WTC11 (cell line): ENCODE results near the gene PPP1R37. TPM values are rescaled to one million over a fixed set of nuclear protein-coding genes. Genes with fewer than 3 reads are reported as not detected.

Source experiments
- ATAC-seq: fragments of 200-7000 bp; cut with Tn5 transposase; 2 replicates; pipeline ENCODE4 v1.10.0; 2021; ENCODE audit warnings: mild to moderate bottlenecking, moderate library complexity
- CTCF ChIA-PET: fragments of 300-600 bp; sonication (Branson Sonifier 250); formaldehyde crosslinking; loops from one replicate; lab custom pipeline; 2021; ENCODE audit warnings: antibody characterized with exemption; lab: Charles Lee
- POLR2A ChIA-PET: fragments of 350-600 bp; sonication (Branson Sonifier 250); formaldehyde crosslinking; loops from one replicate; lab custom pipeline; 2021; ENCODE audit warnings: antibody characterized with exemption; lab: Charles Lee
- DNase-seq: peaks from one replicate; pipeline ENCODE4 v3.0.0; 2021; ENCODE audit warnings: low spot score
- H3K27ac Mint-ChIP-seq: 2 replicates; pipeline ENCODE4 v1.8.0; 2021; ENCODE audit warnings: mixed read lengths
- H3K27me3 Mint-ChIP-seq: 2 replicates; pipeline ENCODE4 v1.8.0; 2021; ENCODE audit warnings: low read depth, mild to moderate bottlenecking, moderate library complexity, mixed read lengths
- H3K36me3 Mint-ChIP-seq: 2 replicates; pipeline ENCODE4 v1.8.0; 2021; ENCODE audit warnings: mixed read lengths
- H3K4me1 Mint-ChIP-seq: 2 replicates; pipeline ENCODE4 v1.8.0; 2022; ENCODE audit warnings: mixed read lengths
- H3K4me3 Mint-ChIP-seq: 2 replicates; pipeline ENCODE4 v1.8.0; 2021; ENCODE audit warnings: mild to moderate bottlenecking, moderate library complexity, mixed read lengths
- H3K9me3 Mint-ChIP-seq: 2 replicates; pipeline ENCODE4 v1.8.0; 2021; ENCODE audit warnings: mixed read lengths
- CREB1 ChIP-seq: sonication (generic); formaldehyde crosslinking; IDR thresholded peaks from 2 replicates; pipeline ENCODE4 v1.8.0; 2023; ENCODE audit warnings: mild to moderate bottlenecking, missing genetic modification reagents
- FOXK1 ChIP-seq: sonication (generic); formaldehyde crosslinking; IDR thresholded peaks from 2 replicates; pipeline ENCODE4 v1.8.0; 2022; ENCODE audit warnings: mild to moderate bottlenecking, moderate library complexity, missing genetic modification reagents
- FOXP1 ChIP-seq: sonication (generic); formaldehyde crosslinking; IDR thresholded peaks from 2 replicates; pipeline ENCODE4 v1.8.0; 2022; ENCODE audit warnings: missing genetic modification reagents, mild to moderate bottlenecking, moderate library complexity, borderline replicate concordance
- GRHL2 ChIP-seq: fragments of 250-450 bp; sonication (Bioruptor Pico); IDR thresholded peaks from 2 replicates; pipeline ENCODE4 v1.8.0; 2022; ENCODE audit warnings: mild to moderate bottlenecking, moderate library complexity; ENCODE audit not compliant: insufficient replicate concordance, severe bottlenecking
- JAZF1 ChIP-seq: fragments of 250-450 bp; sonication (Bioruptor Pico); IDR thresholded peaks from 2 replicates; pipeline ENCODE4 v1.9.0; 2021; ENCODE audit warnings: moderate library complexity, mild to moderate bottlenecking, inconsistent platforms
- JUN ChIP-seq: sonication (generic); formaldehyde crosslinking; IDR thresholded peaks from 2 replicates; pipeline ENCODE4 v1.8.0; 2023; ENCODE audit warnings: mild to moderate bottlenecking, missing genetic modification reagents
- MYBL2 ChIP-seq: sonication (generic); formaldehyde crosslinking; IDR thresholded peaks from 2 replicates; pipeline ENCODE4 v1.8.1; 2023; ENCODE audit warnings: mild to moderate bottlenecking, moderate library complexity, missing genetic modification reagents
- NFYB ChIP-seq: sonication (generic); formaldehyde crosslinking; conservative IDR thresholded peaks from 2 replicates; pipeline ENCODE4 v1.8.0; 2022; ENCODE audit warnings: low read depth, missing genetic modification reagents
- TCF7 ChIP-seq: sonication (generic); formaldehyde crosslinking; IDR thresholded peaks from 2 replicates; pipeline ENCODE4 v1.8.0; 2022; ENCODE audit warnings: mild to moderate bottlenecking, low read depth, missing genetic modification reagents, moderate library complexity
- TP53 ChIP-seq: sonication (generic); formaldehyde crosslinking; IDR thresholded peaks from 2 replicates; pipeline ENCODE4 v1.8.1; 2023; ENCODE audit warnings: mild to moderate bottlenecking, missing genetic modification reagents
- ZNF671 ChIP-seq: fragments of 250-450 bp; sonication (Bioruptor Pico); IDR thresholded peaks from 2 replicates; pipeline ENCODE4 v1.8.0; 2021; ENCODE audit warnings: mild to moderate bottlenecking
- total RNA-seq: library from RNA; stranded (reverse); gene quantifications from 3 replicates; pipeline ENCODE4 v1.2.3, GENCODE V29; 2021
- TF ChIP-seq, protein P1 (sequence below): fragments of 250-450 bp; sonication (Bioruptor Pico); IDR thresholded peaks from 2 replicates; pipeline ENCODE4 v1.9.0; 2021; ENCODE audit warnings: mild to moderate bottlenecking
- TF ChIP-seq, protein P2 (sequence below): sonication (generic); formaldehyde crosslinking; IDR thresholded peaks from 2 replicates; pipeline ENCODE4 v1.8.0; 2022; ENCODE audit warnings: mild to moderate bottlenecking, missing genetic modification reagents
- TF ChIP-seq, protein P3 (sequence below): fragments of 200-600 bp; IDR thresholded peaks from 2 replicates; pipeline ENCODE4 v1.8.0; 2022; ENCODE audit warnings: antibody characterized with exemption
- TF ChIP-seq, protein P4 (sequence below): sonication (generic); formaldehyde crosslinking; IDR thresholded peaks from 2 replicates; pipeline ENCODE4 v1.8.0; 2022; ENCODE audit warnings: mild to moderate bottlenecking, missing genetic modification reagents
- TF ChIP-seq, protein P5 (sequence below): fragments of 250-450 bp; sonication (Bioruptor Pico); IDR thresholded peaks from 2 replicates; pipeline ENCODE4 v2.1.2; 2022; ENCODE audit warnings: mild to moderate bottlenecking, moderate library complexity
- TF ChIP-seq, protein P6 (sequence below): sonication (generic); formaldehyde crosslinking; IDR thresholded peaks from 2 replicates; pipeline ENCODE4 v1.8.1; 2022; ENCODE audit warnings: low read depth, mild to moderate bottlenecking, moderate library complexity, missing genetic modification reagents, borderline replicate concordance
- TF ChIP-seq, protein P7 (sequence below): sonication (generic); formaldehyde crosslinking; IDR thresholded peaks from 2 replicates; pipeline ENCODE4 v1.8.1; 2022; ENCODE audit warnings: mild to moderate bottlenecking, missing genetic modification reagents, moderate library complexity, borderline replicate concordance
- TF ChIP-seq, protein P8 (sequence below): sonication (generic); formaldehyde crosslinking; IDR thresholded peaks from 2 replicates; pipeline ENCODE4 v1.8.1; 2023; ENCODE audit warnings: mild to moderate bottlenecking, moderate library complexity, missing genetic modification reagents

The PPP1R37 gene
- total RNA-seq, 1 experiment from 2014 or later, result 35.4 TPM

DNA sequence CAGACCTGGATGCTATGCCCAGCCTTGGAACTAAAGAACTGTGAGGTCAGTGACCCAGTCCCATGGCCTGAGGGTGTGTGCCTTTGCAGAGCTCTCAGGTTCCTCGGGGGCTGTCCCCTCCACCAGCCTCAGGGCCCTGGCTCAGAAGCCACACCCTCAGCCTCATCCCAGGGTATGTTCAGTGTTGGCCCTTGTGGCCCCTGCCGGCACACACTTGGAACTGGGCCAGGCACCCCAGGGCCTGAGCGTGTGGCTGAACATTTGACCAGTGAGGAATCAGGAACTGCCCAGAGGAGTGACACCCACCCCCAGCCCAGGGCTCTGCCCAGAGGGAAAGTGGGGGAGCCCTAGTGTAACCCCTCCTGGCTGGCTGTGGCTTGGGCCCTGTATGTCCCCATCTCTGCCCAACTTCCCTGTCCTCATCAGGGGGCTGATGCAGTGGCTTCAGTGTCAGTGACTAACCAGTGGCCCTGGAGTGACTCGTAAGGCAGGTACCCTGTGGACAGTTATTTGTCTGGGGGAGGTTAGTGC, 57.8 kb downstream of the PPP1R37 start:
- H3K27me3 Mint-ChIP-seq, result peaks cover 48% of the 10 kb centered on the region
- no peaks in the 10 kb centered on the region for H3K9me3 Mint-ChIP-seq
- H3K4me1 Mint-ChIP-seq, result peaks cover 11% of the 10 kb centered on the region
- no peaks in the 10 kb centered on the region for H3K36me3 Mint-ChIP-seq
- no peak for TF ChIP-seq FOXK1 (CRISPR knock-in tag)
- no peak for TF ChIP-seq CREB1 (CRISPR knock-in tag)
- no peak for TF ChIP-seq FOXP1
- TF ChIP-seq, protein P1, sequence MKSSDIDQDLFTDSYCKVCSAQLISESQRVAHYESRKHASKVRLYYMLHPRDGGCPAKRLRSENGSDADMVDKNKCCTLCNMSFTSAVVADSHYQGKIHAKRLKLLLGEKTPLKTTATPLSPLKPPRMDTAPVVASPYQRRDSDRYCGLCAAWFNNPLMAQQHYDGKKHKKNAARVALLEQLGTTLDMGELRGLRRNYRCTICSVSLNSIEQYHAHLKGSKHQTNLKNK (CRISPR knock-in tag), result no peak
- no peak for TF ChIP-seq JAZF1 (CRISPR knock-in tag)
- no peak for TF ChIP-seq NFYB
- no peak for TF ChIP-seq MYBL2
- TF ChIP-seq TP53, result no peak
- TF ChIP-seq, protein P2, sequence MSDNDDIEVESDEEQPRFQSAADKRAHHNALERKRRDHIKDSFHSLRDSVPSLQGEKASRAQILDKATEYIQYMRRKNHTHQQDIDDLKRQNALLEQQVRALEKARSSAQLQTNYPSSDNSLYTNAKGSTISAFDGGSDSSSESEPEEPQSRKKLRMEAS (CRISPR knock-in tag), result no peak
- TF ChIP-seq, protein P3, sequence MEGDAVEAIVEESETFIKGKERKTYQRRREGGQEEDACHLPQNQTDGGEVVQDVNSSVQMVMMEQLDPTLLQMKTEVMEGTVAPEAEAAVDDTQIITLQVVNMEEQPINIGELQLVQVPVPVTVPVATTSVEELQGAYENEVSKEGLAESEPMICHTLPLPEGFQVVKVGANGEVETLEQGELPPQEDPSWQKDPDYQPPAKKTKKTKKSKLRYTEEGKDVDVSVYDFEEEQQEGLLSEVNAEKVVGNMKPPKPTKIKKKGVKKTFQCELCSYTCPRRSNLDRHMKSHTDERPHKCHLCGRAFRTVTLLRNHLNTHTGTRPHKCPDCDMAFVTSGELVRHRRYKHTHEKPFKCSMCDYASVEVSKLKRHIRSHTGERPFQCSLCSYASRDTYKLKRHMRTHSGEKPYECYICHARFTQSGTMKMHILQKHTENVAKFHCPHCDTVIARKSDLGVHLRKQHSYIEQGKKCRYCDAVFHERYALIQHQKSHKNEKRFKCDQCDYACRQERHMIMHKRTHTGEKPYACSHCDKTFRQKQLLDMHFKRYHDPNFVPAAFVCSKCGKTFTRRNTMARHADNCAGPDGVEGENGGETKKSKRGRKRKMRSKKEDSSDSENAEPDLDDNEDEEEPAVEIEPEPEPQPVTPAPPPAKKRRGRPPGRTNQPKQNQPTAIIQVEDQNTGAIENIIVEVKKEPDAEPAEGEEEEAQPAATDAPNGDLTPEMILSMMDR, result no peak
- no peak for TF ChIP-seq ZNF671 (CRISPR knock-in tag)
- TF ChIP-seq, protein P4, sequence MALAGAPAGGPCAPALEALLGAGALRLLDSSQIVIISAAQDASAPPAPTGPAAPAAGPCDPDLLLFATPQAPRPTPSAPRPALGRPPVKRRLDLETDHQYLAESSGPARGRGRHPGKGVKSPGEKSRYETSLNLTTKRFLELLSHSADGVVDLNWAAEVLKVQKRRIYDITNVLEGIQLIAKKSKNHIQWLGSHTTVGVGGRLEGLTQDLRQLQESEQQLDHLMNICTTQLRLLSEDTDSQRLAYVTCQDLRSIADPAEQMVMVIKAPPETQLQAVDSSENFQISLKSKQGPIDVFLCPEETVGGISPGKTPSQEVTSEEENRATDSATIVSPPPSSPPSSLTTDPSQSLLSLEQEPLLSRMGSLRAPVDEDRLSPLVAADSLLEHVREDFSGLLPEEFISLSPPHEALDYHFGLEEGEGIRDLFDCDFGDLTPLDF, result no peak
- TF ChIP-seq, protein P5, sequence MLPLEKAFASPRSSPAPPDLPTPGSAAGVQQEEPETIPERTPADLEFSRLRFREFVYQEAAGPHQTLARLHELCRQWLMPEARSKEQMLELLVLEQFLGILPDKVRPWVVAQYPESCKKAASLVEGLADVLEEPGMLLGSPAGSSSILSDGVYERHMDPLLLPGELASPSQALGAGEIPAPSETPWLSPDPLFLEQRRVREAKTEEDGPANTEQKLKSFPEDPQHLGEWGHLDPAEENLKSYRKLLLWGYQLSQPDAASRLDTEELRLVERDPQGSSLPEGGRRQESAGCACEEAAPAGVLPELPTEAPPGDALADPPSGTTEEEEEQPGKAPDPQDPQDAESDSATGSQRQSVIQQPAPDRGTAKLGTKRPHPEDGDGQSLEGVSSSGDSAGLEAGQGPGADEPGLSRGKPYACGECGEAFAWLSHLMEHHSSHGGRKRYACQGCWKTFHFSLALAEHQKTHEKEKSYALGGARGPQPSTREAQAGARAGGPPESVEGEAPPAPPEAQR (CRISPR knock-in tag), result no peak
- TF ChIP-seq GRHL2, result no peak
- TF ChIP-seq, protein P6, sequence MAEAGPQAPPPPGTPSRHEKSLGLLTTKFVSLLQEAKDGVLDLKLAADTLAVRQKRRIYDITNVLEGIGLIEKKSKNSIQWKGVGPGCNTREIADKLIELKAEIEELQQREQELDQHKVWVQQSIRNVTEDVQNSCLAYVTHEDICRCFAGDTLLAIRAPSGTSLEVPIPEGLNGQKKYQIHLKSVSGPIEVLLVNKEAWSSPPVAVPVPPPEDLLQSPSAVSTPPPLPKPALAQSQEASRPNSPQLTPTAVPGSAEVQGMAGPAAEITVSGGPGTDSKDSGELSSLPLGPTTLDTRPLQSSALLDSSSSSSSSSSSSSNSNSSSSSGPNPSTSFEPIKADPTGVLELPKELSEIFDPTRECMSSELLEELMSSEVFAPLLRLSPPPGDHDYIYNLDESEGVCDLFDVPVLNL (CRISPR knock-in tag), result no peak
- TF ChIP-seq, all 79 proteins: peak for 0
- no peak overlapping the region for H3K27ac Mint-ChIP-seq
- DNase-seq (no peak), ATAC-seq (no peak)
- ChIA-PET POLR2A (no interaction called here), CTCF (interaction anchor here (1.0 to 4.8 kb wide), 4 partner anchors 9 to 149 kb away, joined by 3 to 19 read pairs (median 14); partner anchors contain the start of genes NKPD1, PPP1R37 and RELB)
- no peak overlapping the region for H3K4me3 Mint-ChIP-seq

DNA sequence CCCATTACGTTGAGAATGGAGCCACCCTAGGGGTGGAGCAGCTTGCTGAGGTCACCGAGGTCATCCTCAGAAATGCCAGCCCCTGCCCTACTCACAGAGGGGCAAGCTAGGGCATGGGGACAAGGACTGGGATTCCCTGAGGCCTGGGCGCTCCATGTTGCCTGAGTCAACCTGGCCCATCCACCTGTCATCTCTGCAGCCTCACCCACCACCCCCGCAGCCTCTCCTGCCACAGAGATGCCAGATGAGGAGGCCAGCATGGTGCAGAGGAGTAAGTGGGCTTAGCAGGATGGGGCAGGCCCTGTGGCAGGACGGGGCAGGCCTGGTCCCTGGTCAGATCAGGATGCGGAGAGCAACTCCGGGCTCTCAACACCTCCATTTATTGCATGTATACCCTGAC, 58.3 kb downstream of the PPP1R37 start:
- DNase-seq (no peak), ATAC-seq (no peak)
- peaks cover 52% of the 10 kb centered on the region for H3K27me3 Mint-ChIP-seq
- no peak overlapping the region for H3K27ac Mint-ChIP-seq
- no peak for TF ChIP-seq JUN (CRISPR knock-in tag)
- TF ChIP-seq TCF7 (CRISPR knock-in tag), result no peak
- TF ChIP-seq, protein P7, sequence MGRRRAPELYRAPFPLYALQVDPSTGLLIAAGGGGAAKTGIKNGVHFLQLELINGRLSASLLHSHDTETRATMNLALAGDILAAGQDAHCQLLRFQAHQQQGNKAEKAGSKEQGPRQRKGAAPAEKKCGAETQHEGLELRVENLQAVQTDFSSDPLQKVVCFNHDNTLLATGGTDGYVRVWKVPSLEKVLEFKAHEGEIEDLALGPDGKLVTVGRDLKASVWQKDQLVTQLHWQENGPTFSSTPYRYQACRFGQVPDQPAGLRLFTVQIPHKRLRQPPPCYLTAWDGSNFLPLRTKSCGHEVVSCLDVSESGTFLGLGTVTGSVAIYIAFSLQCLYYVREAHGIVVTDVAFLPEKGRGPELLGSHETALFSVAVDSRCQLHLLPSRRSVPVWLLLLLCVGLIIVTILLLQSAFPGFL, result no peak
- TF ChIP-seq, protein P8, sequence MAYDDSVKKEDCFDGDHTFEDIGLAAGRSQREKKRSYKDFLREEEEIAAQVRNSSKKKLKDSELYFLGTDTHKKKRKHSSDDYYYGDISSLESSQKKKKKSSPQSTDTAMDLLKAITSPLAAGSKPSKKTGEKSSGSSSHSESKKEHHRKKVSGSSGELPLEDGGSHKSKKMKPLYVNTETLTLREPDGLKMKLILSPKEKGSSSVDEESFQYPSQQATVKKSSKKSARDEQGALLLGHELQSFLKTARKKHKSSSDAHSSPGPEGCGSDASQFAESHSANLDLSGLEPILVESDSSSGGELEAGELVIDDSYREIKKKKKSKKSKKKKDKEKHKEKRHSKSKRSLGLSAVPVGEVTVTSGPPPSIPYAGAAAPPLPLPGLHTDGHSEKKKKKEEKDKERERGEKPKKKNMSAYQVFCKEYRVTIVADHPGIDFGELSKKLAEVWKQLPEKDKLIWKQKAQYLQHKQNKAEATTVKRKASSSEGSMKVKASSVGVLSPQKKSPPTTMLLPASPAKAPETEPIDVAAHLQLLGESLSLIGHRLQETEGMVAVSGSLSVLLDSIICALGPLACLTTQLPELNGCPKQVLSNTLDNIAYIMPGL (CRISPR knock-in tag), result no peak
- H3K9me3 Mint-ChIP-seq, result no peaks in the 10 kb centered on the region
- POLR2A ChIA-PET, result no interaction called here
- H3K4me3 Mint-ChIP-seq, result no peak overlapping the region
- CTCF ChIA-PET, result interaction anchor here (0.8 to 4.8 kb wide), 20 partner anchors 8 to 194 kb away, joined by 3 to 21 read pairs (median 6); partner anchors contain the start of genes BLOC1S3, GEMIN7, NKPD1 and PPP1R37
- H3K4me1 Mint-ChIP-seq, result peaks cover 11% of the 10 kb centered on the region
- no peaks in the 10 kb centered on the region for H3K36me3 Mint-ChIP-seq
